ENCODE results near the gene KIAA0232. TPM values are rescaled to one million over a fixed set of nuclear protein-coding genes. Genes with fewer than 3 reads are reported as not detected.
A peak's percentile ranks its signal among the peaks of the same experiment; 100 is the strongest.

KIAA0232 gene
- total RNA-seq, 4 donors from 2014 or later = 19.8 to 73.6 (median 49.5) TPM

GRCh38 chr4:6926081-6926480 lies 143.6 kb downstream of the KIAA0232 start:
- DNase-seq = no peak
- Histone ChIP-seq H3K36me3 (peaks cover 0 to 25% (median 0%) of the 10 kb centered on the region in 3 donors), H3K27ac (peak overlapping the region in 3 of 4 donors; percentile 46 to 88 (median 85)), H3K27me3 (no peaks in the 10 kb centered on the region), H3K4me3 (no peak overlapping the region), H3K4me1 (peaks cover 0 to 56% (median 0%) of the 10 kb centered on the region in 4 donors), H3K9me3 (no peaks in the 10 kb centered on the region)
- TF ChIP-seq POLR2A (IDR thresholded peaks at IDR 0.05) (no peak), CTCF (IDR thresholded peaks at IDR 0.05) (no peak)

GRCh38 chr4:6926681-6927478 lies 144.4 kb downstream of the KIAA0232 start:
- Histone ChIP-seq H3K36me3 (peaks cover 0 to 25% (median 0%) of the 10 kb centered on the region in 3 donors), H3K9me3 (no peaks in the 10 kb centered on the region), H3K4me3 (peak overlapping the region in 1 of 4 donors; percentile 1), H3K4me1 (peaks cover 0 to 59% (median 0%) of the 10 kb centered on the region in 4 donors), H3K27me3 (no peaks in the 10 kb centered on the region), H3K27ac (peak overlapping the region; percentile 46 to 88 (median 71))
- peak; percentile 48 to 92 (median 90) for DNase-seq
- TF ChIP-seq CTCF (IDR thresholded peaks at IDR 0.05) (peak in 2 of 6 experiments; percentile 8 to 20), POLR2A (IDR thresholded peaks at IDR 0.05) (peak; percentile 28 to 91)

GRCh38 chr4:6928081-6928480 lies 145.6 kb downstream of the KIAA0232 start:
- Histone ChIP-seq H3K27me3 (no peaks in the 10 kb centered on the region), H3K27ac (peak overlapping the region in 1 of 4 donors; percentile 88), H3K9me3 (no peaks in the 10 kb centered on the region), H3K4me3 (no peak overlapping the region), H3K4me1 (peaks cover 0 to 59% (median 0%) of the 10 kb centered on the region in 4 donors), H3K36me3 (peaks cover 0 to 25% (median 0%) of the 10 kb centered on the region in 3 donors)
- no peak for DNase-seq
- TF ChIP-seq CTCF (IDR thresholded peaks at IDR 0.05) (no peak), POLR2A (IDR thresholded peaks at IDR 0.05) (no peak)

GRCh38 chr4:6929339-6929811 lies 146.8 kb downstream of the KIAA0232 start:
- H3K27me3 ChIP-seq = no peaks in the 10 kb centered on the region
- peak overlapping the region in 2 of 4 donors; percentile 3 to 12 for H3K4me3 ChIP-seq
- TF ChIP-seq POLR2A (IDR thresholded peaks at IDR 0.05) (no peak), CTCF (IDR thresholded peaks at IDR 0.05) (no peak)
- peak overlapping the region in 3 of 4 donors; percentile 18 to 88 (median 66) for H3K27ac ChIP-seq
- H3K4me1 ChIP-seq = peaks cover 0 to 59% (median 0%) of the 10 kb centered on the region in 4 donors
- no peaks in the 10 kb centered on the region for H3K9me3 ChIP-seq
- H3K36me3 ChIP-seq = peaks cover 0 to 13% (median 0%) of the 10 kb centered on the region in 3 donors
- no peak for DNase-seq

- no peak for DNase-seq
- H3K36me3 ChIP-seq = peaks cover 0 to 9% (median 0%) of the 10 kb centered on the region in 3 donors
- no peaks in the 10 kb centered on the region for H3K27me3 ChIP-seq
- TF ChIP-seq CTCF (IDR thresholded peaks at IDR 0.05) (peak in 1 of 6 experiments; percentile 5), POLR2A (IDR thresholded peaks at IDR 0.05) (no peak)
- H3K4me3 ChIP-seq = peak overlapping the region in 2 of 4 donors; percentile 10 to 20
- H3K27ac ChIP-seq = peak overlapping the region in 3 of 4 donors; percentile 18 to 88 (median 66)
- H3K4me1 ChIP-seq = peaks cover 0 to 59% (median 0%) of the 10 kb centered on the region in 4 donors
- H3K9me3 ChIP-seq = no peaks in the 10 kb centered on the region
Observed at GRCh38 chr4:6929812-6930464, 147.4 kb downstream of the KIAA0232 start.
